ENCODE measurements around the gene TPRN.
"Not testable (repeated sequence)": the region's sequence is repeated elsewhere in the genome, so short reads cannot be mapped to it uniquely, and the experiment has no call there.

Gene TPRN

DNA sequence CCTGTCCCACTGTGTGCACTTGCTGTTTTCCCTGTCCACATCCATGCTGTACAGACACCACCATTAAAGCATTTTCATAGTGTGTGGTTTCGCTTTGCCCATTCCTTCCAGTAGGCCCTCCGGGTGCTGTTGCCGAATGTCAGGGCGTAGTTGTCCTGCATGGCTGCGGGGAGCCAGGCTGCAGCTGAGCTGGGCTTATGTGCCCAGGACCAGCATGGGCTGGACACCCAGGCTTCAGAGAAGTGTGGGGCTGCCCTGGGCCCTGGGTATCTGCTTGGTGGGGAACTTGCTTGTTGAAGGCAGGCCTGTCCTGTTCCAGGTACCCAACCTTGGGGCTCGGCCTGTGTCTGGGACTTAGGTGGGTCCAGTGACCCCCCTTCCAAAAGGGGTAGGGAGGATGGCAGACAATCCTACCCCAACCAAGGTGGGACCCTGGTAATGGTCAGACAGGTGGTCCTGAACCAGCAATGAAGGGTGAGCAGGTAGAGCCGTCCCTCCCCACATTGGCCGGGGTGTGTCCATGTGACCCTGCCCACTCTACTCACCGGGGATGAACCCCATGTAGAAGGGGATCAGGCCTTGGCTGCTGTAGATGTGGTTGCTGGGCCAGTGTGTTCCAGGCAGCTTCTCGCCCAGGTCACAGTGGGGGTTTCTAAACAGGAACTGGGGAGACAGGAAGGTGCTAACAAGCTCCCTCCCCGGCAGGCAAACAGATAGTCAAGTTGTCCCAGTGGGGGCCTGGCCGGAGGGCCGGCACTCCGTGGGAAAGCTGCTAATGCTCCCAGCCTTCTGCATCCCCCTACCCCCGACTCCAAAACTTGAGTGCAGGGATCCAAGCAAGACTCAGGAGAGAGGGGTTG lies 43.3 kb upstream of the TPRN start:
- no peak overlapping the region for H3K4me3 ChIP-seq (ENCODE audit: low read length)
- DNase-seq (ENCODE audit: low read depth), result no peak

DNA sequence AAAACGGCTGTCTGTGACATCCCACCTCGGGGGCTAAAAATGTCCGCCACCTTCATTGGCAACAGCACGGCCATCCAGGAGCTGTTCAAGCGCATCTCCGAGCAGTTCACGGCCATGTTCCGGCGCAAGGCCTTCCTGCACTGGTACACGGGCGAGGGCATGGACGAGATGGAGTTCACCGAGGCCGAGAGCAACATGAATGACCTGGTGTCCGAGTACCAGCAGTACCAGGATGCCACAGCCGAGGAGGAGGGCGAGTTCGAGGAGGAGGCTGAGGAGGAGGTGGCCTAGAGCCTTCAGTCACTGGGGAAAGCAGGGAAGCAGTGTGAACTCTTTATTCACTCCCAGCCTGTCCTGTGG lies 42.7 kb upstream of the TPRN start:
- DNase-seq (ENCODE audit: low read depth), result not testable (repeated sequence)
- peak overlapping the region; percentile 77 for H3K4me3 ChIP-seq (ENCODE audit: low read length)

More for the DNA sequence above, 43.3 kb upstream of the TPRN start:
- TF ChIP-seq, protein P1, sequence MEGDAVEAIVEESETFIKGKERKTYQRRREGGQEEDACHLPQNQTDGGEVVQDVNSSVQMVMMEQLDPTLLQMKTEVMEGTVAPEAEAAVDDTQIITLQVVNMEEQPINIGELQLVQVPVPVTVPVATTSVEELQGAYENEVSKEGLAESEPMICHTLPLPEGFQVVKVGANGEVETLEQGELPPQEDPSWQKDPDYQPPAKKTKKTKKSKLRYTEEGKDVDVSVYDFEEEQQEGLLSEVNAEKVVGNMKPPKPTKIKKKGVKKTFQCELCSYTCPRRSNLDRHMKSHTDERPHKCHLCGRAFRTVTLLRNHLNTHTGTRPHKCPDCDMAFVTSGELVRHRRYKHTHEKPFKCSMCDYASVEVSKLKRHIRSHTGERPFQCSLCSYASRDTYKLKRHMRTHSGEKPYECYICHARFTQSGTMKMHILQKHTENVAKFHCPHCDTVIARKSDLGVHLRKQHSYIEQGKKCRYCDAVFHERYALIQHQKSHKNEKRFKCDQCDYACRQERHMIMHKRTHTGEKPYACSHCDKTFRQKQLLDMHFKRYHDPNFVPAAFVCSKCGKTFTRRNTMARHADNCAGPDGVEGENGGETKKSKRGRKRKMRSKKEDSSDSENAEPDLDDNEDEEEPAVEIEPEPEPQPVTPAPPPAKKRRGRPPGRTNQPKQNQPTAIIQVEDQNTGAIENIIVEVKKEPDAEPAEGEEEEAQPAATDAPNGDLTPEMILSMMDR (conservative IDR thresholded peaks at IDR 0.05; ENCODE audit: low read depth, low read length), result no peak

DNA sequence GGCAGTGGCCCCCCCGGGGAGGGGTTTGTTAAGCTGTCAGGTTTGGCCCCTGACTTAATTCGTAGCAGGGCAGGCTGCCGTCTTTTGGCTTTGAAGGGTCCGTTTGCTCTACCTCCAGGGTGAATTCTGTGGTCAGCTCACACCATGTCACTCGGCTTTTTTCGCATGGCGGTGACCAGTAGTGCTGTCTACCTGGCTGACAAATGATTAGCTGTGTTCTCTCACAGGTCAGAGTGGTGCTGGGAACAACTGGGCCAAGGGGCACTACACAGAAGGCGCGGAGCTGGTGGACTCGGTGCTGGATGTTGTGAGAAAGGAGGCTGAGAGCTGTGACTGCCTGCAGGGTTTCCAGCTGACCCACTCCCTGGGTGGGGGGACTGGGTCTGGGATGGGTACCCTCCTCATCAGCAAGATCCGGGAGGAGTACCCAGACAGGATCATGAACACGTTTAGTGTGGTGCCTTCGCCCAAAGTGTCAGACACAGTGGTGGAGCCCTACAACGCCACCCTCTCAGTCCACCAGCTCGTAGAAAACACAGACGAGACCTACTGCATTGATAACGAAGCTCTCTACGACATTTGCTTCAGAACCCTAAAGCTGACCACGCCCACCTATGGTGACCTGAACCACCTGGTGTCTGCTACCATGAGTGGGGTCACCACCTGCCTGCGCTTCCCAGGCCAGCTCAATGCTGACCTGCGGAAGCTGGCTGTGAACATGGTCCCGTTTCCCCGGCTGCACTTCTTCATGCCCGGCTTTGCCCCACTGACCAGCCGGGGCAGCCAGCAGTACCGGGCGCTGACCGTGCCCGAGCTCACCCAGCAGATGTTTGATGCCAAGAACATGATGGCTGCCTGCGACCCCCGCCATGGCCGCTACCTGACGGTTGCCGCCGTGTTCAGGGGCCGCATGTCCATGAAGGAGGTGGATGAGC lies 42.0 kb upstream of the TPRN start:
- H3K4me3 ChIP-seq (ENCODE audit: low read length), result peak overlapping the region; percentile 77
- DNase-seq (ENCODE audit: low read depth), result no peak
- TF ChIP-seq, protein P1 (conservative IDR thresholded peaks at IDR 0.05; ENCODE audit: low read depth, low read length), result no peak

DNA sequence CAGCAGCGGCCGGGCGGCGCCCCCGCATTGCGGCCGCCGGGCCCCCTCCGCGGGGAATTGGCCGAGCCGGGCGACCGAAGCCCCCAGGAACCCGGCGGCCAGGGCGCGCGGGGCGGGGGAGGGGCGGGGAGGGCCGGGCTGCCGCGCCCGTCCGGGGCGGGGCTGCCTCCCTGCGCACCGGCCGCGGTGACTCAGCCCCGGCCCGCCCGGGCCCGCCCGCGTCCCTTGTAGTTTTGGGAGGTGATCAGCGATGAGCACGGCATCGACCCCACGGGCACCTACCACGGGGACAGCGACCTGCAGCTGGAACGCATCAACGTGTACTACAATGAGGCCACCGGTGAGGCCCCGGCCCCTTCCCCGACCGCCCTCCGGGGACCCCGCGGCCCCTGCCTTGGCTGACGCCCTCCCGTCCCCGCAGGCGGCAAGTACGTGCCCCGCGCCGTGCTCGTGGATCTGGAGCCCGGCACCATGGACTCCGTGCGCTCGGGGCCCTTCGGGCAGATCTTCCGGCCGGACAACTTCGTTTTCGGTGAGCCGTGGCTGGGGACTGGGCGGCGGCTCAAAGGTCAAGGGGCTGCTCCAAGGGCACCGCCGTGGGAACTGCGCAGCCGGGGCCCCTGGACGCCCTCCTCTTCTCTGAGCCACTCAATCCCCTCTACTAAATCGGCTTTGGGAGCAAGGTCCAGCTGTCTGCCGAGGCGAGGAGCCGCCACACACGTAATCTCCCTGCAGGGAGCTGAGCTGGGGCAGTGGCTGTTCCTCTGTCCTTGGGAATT lies 41.1 kb upstream of the TPRN start:
- no peak for DNase-seq (ENCODE audit: low read depth)
- TF ChIP-seq, protein P1 (conservative IDR thresholded peaks at IDR 0.05; ENCODE audit: low read depth, low read length), result no peak
- H3K4me3 ChIP-seq (ENCODE audit: low read length), result peak overlapping the region; percentile 77

DNA sequence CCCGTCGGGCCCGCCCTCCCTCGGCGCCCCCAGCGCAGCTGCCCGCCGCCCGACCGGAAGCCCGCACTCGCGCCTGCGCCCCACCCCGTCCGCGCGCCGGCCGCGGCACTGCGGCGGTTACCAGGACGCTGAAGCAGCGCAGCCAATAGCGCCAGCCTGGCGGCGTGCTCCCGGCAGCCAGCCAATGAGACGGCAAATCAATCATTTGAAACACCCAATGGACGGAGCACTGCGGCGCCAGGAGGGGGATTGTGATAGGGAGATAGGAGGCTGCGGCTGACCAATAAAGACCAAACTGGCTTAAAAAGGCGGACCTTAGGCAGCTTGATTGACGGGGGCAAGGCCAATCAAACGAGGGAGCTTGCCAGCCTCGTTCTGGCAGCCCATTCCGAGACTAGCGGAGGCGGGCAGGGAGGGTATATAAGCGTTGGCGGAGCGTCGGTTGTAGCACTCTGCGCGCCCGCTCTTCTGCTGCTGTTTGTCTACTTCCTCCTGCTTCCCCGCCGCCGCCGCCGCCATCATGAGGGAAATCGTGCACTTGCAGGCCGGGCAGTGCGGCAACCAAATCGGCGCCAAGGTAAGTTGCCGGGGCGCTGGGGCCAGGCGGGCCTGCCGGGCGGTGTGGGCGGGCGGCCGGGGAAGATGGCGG lies 40.4 kb upstream of the TPRN start, which contains the start of gene TUBB4B:
Gene TUBB4B, plus strand, starts transcription at position 447 of the 649 bp plus-strand sequence. Its CDS starts 74 bp downstream, at position 521.
- TF ChIP-seq, protein P1 (conservative IDR thresholded peaks at IDR 0.05; ENCODE audit: low read depth, low read length), result no peak
- DNase-seq (ENCODE audit: low read depth), result peak; percentile 99
- H3K4me3 ChIP-seq (ENCODE audit: low read length), result peak within 1 kb of the TSS; percentile 77

DNA sequence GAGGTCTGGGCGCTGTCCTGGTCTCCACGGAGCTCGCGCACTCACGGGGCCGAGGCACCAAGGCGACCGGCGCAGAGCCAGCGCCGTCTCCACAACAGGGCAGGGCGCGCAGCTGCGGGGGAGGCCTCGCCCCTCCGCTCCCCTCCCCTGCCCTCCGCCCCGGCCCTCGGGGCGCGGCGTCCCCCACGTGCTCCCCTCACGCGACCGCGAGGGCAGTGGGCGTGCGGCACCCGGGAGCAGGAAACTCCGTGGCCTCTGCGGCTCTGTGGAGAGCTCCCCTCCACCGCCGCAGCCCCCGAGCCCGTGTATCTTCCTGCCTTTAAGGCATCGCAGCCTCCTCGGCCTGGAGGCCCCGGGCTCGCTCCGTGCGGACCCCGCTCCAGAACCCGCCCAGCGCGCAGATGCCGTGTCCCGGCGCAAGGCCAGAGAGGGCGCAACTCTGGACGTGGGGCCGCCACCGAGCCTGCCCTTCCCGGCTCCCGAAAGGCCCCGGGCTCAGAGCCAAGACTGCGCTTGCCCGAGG lies 39.8 kb upstream of the TPRN start:
- DNase-seq (ENCODE audit: low read depth), result no peak
- peak overlapping the region; percentile 55 for H3K4me3 ChIP-seq (ENCODE audit: low read length)
- TF ChIP-seq, protein P1 (conservative IDR thresholded peaks at IDR 0.05; ENCODE audit: low read depth, low read length), result no peak

DNA sequence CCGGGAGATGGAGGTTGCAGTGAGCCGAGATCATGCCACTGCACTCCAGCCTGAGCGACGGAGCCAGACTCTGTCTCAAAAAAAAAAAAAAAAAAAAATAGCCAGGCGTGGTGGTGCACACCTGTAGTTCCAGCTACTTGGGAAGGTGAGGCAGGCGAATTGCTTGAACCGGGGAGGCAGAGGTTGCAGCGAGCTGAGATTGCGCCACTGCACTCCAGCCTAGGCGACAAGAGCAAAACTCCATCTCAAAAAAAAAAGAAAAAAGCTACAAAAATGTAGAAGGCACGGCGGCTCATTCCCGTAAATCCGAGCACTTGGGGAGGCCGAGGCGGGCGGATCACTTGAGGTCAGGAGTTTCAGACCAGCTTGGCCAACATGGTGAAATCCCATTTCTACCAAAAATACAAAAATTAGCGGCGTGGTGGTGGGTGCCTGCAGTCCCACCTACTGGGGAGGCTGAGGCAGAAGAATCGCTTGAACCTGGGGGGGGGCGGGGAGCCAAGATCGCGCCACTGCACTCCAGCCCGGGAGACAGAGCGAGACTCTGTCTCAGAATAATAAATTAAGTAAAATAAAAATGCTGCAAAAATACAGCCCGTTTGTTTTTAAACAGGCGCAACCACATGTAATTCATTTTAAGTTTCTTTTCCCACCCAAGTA lies 39.1 kb upstream of the TPRN start:
- not testable (repeated sequence) for DNase-seq (ENCODE audit: low read depth)
- peak overlapping the region; percentile 55 for H3K4me3 ChIP-seq (ENCODE audit: low read length)

All from retinal pigment epithelial cell (primary cell).